Fibroblast of lung (primary cell): ENCODE measurements around the gene PPP2R2D.

Experiments used
- EZH2 ChIP-seq: IDR thresholded peaks from 2 replicates; pipeline ENCODE4 v1.5.1; 2012; ENCODE audit warnings: low read length, control low read depth, mild to moderate bottlenecking; ENCODE audit errors: missing control alignments
- TF ChIP-seq, protein P1 (sequence below), 2 donors: IDR thresholded peaks in 1 of 2; conservative IDR thresholded peaks in 1 of 2; 1 replicate in 1 of 2; 2 replicates in 1 of 2; pipeline ENCODE4 v1.5.1; 2011 to 2012; ENCODE audit warnings: low read length in 2 of 2, control low read depth in 1 of 2, inconsistent platforms in 1 of 2, low read depth in 1 of 2, mild to moderate bottlenecking in 1 of 2

DNA sequence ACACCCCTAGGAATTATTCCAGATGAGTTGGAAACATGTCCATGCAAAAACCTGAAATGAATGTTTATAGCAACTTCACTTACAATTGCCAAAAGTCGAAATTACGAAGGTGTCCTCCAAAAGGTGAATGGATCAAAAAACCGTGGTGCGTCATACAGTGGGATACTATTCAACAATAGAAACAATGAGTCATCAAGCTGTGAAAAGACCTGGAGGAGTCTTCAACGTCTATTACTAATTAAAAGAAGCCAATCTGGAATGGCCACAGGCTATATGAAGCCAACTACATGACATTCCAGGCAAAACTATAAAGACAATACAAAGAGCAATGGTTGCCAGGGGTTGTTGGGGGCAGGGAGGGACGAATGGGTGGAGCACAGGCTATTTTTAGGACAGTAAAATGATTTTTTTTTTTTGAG is 12.6 kb upstream of the PPP2R2D start:
- TF ChIP-seq, protein P1, sequence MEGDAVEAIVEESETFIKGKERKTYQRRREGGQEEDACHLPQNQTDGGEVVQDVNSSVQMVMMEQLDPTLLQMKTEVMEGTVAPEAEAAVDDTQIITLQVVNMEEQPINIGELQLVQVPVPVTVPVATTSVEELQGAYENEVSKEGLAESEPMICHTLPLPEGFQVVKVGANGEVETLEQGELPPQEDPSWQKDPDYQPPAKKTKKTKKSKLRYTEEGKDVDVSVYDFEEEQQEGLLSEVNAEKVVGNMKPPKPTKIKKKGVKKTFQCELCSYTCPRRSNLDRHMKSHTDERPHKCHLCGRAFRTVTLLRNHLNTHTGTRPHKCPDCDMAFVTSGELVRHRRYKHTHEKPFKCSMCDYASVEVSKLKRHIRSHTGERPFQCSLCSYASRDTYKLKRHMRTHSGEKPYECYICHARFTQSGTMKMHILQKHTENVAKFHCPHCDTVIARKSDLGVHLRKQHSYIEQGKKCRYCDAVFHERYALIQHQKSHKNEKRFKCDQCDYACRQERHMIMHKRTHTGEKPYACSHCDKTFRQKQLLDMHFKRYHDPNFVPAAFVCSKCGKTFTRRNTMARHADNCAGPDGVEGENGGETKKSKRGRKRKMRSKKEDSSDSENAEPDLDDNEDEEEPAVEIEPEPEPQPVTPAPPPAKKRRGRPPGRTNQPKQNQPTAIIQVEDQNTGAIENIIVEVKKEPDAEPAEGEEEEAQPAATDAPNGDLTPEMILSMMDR (conservative IDR thresholded peaks at IDR 0.05 in 1 of 2, IDR thresholded peaks at IDR 0.05 in 1 of 2; ENCODE audit: low read depth in 1 of 2, low read length in 2 of 2) = no peak
- no peak for TF ChIP-seq EZH2
